ENCODE results near the gene MICU1.

- TF ChIP-seq CTCF (conservative IDR thresholded peaks at IDR 0.05) (no peak), EZH2 (IDR thresholded peaks at IDR 0.05; ENCODE audit: low read depth) (no peak)
Observed at GRCh38 chr10:72477463-72477862, 148.4 kb downstream of the MICU1 start.

All from PC-9 (cell line).